Activated naive CD8-positive, alpha-beta T cell treated with anti-CD3 and anti-CD28 coated beads, Interleukin-2, amount 10 ng/mL, durations not matched to agents 7 days and 5 days (primary cell): ENCODE results near the gene ADGRG6. TPM values are rescaled to one million over a fixed set of nuclear protein-coding genes. Genes with fewer than 3 reads are reported as not detected.
"Not testable (repeated sequence)": the region's sequence is repeated elsewhere in the genome, so short reads cannot be mapped to it uniquely, and the experiment has no call there.

Source experiments
- ATAC-seq: fragments of 150-1000 bp; cut with Tn5 transposase; one replicate; pipeline ENCODE4 v1.10.0; 2021; ENCODE audit warnings: low read depth, moderate library complexity
- POLR2A ChIA-PET: fragments of 350-600 bp; sonication (Branson Sonifier 250); formaldehyde crosslinking; loops from one replicate; lab custom pipeline; 2021; ENCODE audit warnings: antibody characterized with exemption; lab: Charles Lee
- DNase-seq: peaks from one replicate; pipeline ENCODE4 v3.0.0; 2021
- H3K27ac Mint-ChIP-seq: one replicate; pipeline ENCODE4 v1.8.0; 2022; ENCODE audit warnings: mild to moderate bottlenecking, mixed read lengths
- H3K27me3 Mint-ChIP-seq: one replicate; pipeline ENCODE4 v1.8.0; 2022; ENCODE audit warnings: mild to moderate bottlenecking, moderate library complexity, mixed read lengths
- H3K36me3 Mint-ChIP-seq: one replicate; pipeline ENCODE4 v1.8.0; 2021; ENCODE audit warnings: mild to moderate bottlenecking, mixed read lengths
- H3K4me1 Mint-ChIP-seq: one replicate; pipeline ENCODE4 v1.8.0; 2021; ENCODE audit warnings: mixed read lengths
- H3K4me3 Mint-ChIP-seq: one replicate; pipeline ENCODE4 v1.8.0; 2022; ENCODE audit warnings: mild to moderate bottlenecking, moderate library complexity, mixed read lengths
- H3K9me3 Mint-ChIP-seq: one replicate; pipeline ENCODE4 v1.8.0; 2021; ENCODE audit warnings: mixed read lengths
- total RNA-seq, 2 experiments: library from RNA; stranded (reverse); gene quantifications; one replicate each; pipeline ENCODE4 v1.2.3, GENCODE V29; 2021

ADGRG6 gene
- total RNA-seq, 2 experiments from 2014 or later: 0.91 to 1.2 TPM

GRCh38 chr6:142429195-142429594 is 127.4 kb downstream of the ADGRG6 start:
- Mint-ChIP-seq H3K27me3 (no peaks in the 10 kb centered on the region), H3K9me3 (peaks cover 11% of the 10 kb centered on the region), H3K27ac (no peak overlapping the region), H3K36me3 (peaks cover 4% of the 10 kb centered on the region), H3K4me3 (no peak overlapping the region), H3K4me1 (no peaks in the 10 kb centered on the region)
- ATAC-seq (no peak), DNase-seq (no peak)
- POLR2A ChIA-PET: no interaction called here

GRCh38 chr6:142433419-142433818 is 131.6 kb downstream of the ADGRG6 start:
- Mint-ChIP-seq H3K27ac (no peak overlapping the region), H3K36me3 (peaks cover under 1% of the 10 kb centered on the region), H3K9me3 (peaks cover 2% of the 10 kb centered on the region), H3K4me1 (no peaks in the 10 kb centered on the region), H3K4me3 (no peak overlapping the region), H3K27me3 (no peaks in the 10 kb centered on the region)
- DNase-seq (no peak), ATAC-seq (no peak)
- POLR2A ChIA-PET: no interaction called here

GRCh38 chr6:142438898-142439297 is 137.1 kb downstream of the ADGRG6 start:
- no peaks in the 10 kb centered on the region for H3K9me3 Mint-ChIP-seq
- POLR2A ChIA-PET: no interaction called here
- H3K27ac Mint-ChIP-seq: no peak overlapping the region
- H3K4me1 Mint-ChIP-seq: no peaks in the 10 kb centered on the region
- ATAC-seq (no peak), DNase-seq (no peak)
- H3K4me3 Mint-ChIP-seq: no peak overlapping the region
- H3K36me3 Mint-ChIP-seq: no peaks in the 10 kb centered on the region
- H3K27me3 Mint-ChIP-seq: no peaks in the 10 kb centered on the region

GRCh38 chr6:142440600-142441293 is 138.9 kb downstream of the ADGRG6 start:
- Mint-ChIP-seq H3K27me3 (no peaks in the 10 kb centered on the region), H3K27ac (no peak overlapping the region), H3K4me1 (no peaks in the 10 kb centered on the region), H3K9me3 (no peaks in the 10 kb centered on the region), H3K36me3 (no peaks in the 10 kb centered on the region), H3K4me3 (no peak overlapping the region)
- ATAC-seq (no peak), DNase-seq (no peak)
- POLR2A ChIA-PET: no interaction called here

GRCh38 chr6:142441716-142442115 is 139.9 kb downstream of the ADGRG6 start:
- no peaks in the 10 kb centered on the region for H3K4me1 Mint-ChIP-seq
- no peaks in the 10 kb centered on the region for H3K9me3 Mint-ChIP-seq
- POLR2A ChIA-PET: no interaction called here
- DNase-seq (no peak), ATAC-seq (no peak)
- H3K4me3 Mint-ChIP-seq: no peak overlapping the region
- H3K27ac Mint-ChIP-seq: no peak overlapping the region
- no peaks in the 10 kb centered on the region for H3K27me3 Mint-ChIP-seq
- H3K36me3 Mint-ChIP-seq: no peaks in the 10 kb centered on the region

- ATAC-seq: no peak
- Mint-ChIP-seq H3K27me3 (peaks cover 3% of the 10 kb centered on the region), H3K9me3 (no peaks in the 10 kb centered on the region), H3K4me1 (no peaks in the 10 kb centered on the region), H3K27ac (no peak overlapping the region), H3K4me3 (no peak overlapping the region), H3K36me3 (no peaks in the 10 kb centered on the region)
- DNase-seq: no peak
- POLR2A ChIA-PET: no interaction called here
Measured at GRCh38 chr6:142443102-142443501, 141.3 kb downstream of the ADGRG6 start.

DNA sequence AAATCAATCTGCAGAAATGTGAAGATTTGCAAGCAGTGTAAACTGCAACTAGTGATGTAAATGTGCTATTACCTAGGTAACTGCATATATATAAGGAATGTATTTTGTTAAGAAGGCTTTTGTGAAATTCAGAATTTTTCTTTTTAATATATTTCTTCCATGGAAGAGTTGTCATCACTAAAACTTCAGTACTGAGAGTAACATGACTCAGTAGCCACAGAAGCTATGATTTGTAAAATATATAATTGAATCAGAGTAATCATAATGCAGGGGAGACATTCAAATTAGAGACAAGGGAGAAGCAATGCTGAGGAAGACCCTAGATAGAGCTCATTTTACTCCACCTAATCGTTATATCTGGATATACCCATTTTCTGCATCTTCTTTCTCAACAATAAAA is 141.7 kb downstream of the ADGRG6 start:
- no peak for ATAC-seq
- H3K27me3 Mint-ChIP-seq: peaks cover 3% of the 10 kb centered on the region
- H3K27ac Mint-ChIP-seq: no peak overlapping the region
- no peaks in the 10 kb centered on the region for H3K36me3 Mint-ChIP-seq
- DNase-seq: no peak
- POLR2A ChIA-PET: no interaction called here
- H3K4me1 Mint-ChIP-seq: no peaks in the 10 kb centered on the region
- no peak overlapping the region for H3K4me3 Mint-ChIP-seq
- H3K9me3 Mint-ChIP-seq: no peaks in the 10 kb centered on the region

- Mint-ChIP-seq H3K4me3 (no peak overlapping the region), H3K36me3 (no peaks in the 10 kb centered on the region), H3K4me1 (no peaks in the 10 kb centered on the region), H3K27me3 (peaks cover 3% of the 10 kb centered on the region), H3K27ac (no peak overlapping the region), H3K9me3 (no peaks in the 10 kb centered on the region)
- DNase-seq (no peak), ATAC-seq (no peak)
- POLR2A ChIA-PET: no interaction called here
Measured at GRCh38 chr6:142444376-142444775, 142.6 kb downstream of the ADGRG6 start.

GRCh38 chr6:142444881-142445301 is 143.1 kb downstream of the ADGRG6 start:
- ATAC-seq (no peak), DNase-seq (no peak)
- Mint-ChIP-seq H3K27ac (no peak overlapping the region), H3K4me3 (no peak overlapping the region), H3K9me3 (no peaks in the 10 kb centered on the region), H3K36me3 (no peaks in the 10 kb centered on the region), H3K4me1 (no peaks in the 10 kb centered on the region), H3K27me3 (peaks cover 3% of the 10 kb centered on the region)
- POLR2A ChIA-PET: no interaction called here

DNA sequence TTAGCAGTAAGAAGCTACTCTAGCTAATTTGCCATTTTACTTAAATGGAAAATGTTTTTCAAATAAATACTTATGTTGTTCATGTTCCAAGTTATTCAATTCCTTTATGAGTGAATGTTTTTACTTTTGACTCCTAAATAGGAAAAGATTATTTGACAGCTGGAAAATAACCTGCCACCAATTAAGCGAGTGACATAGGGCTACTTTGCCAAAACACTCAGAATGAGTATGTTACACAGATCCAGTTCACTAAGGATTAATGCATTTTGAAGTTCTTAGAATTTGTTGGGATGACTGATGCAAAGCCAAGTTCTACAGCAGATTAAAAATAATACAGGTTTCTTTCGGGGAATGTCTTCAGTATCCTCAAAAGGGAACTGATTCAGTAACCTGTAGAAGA is 144.4 kb downstream of the ADGRG6 start:
- H3K4me1 Mint-ChIP-seq: no peaks in the 10 kb centered on the region
- H3K36me3 Mint-ChIP-seq: no peaks in the 10 kb centered on the region
- DNase-seq: no peak
- no peak for ATAC-seq
- H3K27ac Mint-ChIP-seq: no peak overlapping the region
- H3K4me3 Mint-ChIP-seq: no peak overlapping the region
- POLR2A ChIA-PET: no interaction called here
- no peaks in the 10 kb centered on the region for H3K9me3 Mint-ChIP-seq
- peaks cover 3% of the 10 kb centered on the region for H3K27me3 Mint-ChIP-seq

- H3K9me3 Mint-ChIP-seq: no peaks in the 10 kb centered on the region
- H3K4me1 Mint-ChIP-seq: no peaks in the 10 kb centered on the region
- H3K4me3 Mint-ChIP-seq: no peak overlapping the region
- no peak for DNase-seq
- H3K27ac Mint-ChIP-seq: no peak overlapping the region
- no peaks in the 10 kb centered on the region for H3K36me3 Mint-ChIP-seq
- H3K27me3 Mint-ChIP-seq: peaks cover 3% of the 10 kb centered on the region
- POLR2A ChIA-PET: no interaction called here
- ATAC-seq: no peak
Measured at GRCh38 chr6:142446576-142446975, 144.8 kb downstream of the ADGRG6 start.

- DNase-seq (no peak), ATAC-seq (no peak)
- Mint-ChIP-seq H3K27me3 (peaks cover 3% of the 10 kb centered on the region), H3K4me1 (no peaks in the 10 kb centered on the region), H3K27ac (no peak overlapping the region), H3K9me3 (no peaks in the 10 kb centered on the region), H3K4me3 (no peak overlapping the region), H3K36me3 (no peaks in the 10 kb centered on the region)
- POLR2A ChIA-PET: no interaction called here
Measured at GRCh38 chr6:142448091-142448729, 146.4 kb downstream of the ADGRG6 start.

- H3K36me3 Mint-ChIP-seq, H3K27me3 Mint-ChIP-seq, H3K4me3 Mint-ChIP-seq, H3K27ac Mint-ChIP-seq, DNase-seq, H3K9me3 Mint-ChIP-seq, POLR2A ChIA-PET, ATAC-seq, H3K4me1 Mint-ChIP-seq: not testable (repeated sequence)
Measured at GRCh38 chr6:142450856-142451255, 149.0 kb downstream of the ADGRG6 start.

DNA sequence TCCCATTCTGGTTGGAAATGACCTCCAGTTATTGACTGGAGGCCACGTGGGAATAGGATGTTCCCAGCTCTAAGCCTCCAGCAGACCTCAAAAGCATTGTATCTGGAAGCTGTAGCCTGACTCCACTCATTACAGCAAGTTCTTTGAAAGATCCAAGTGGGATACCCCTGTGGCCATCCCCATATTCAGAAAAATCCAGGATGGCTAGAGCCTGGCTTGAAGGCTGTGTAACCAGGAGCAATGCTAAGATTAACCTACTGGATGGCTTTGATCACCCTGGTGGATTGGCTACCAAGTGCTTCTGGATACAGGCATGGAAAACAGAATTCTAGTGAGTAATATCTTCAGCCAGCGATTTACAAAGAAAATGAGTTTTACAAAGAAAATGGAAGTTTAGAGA is 151.2 kb downstream of the ADGRG6 start:
- ATAC-seq (no peak), DNase-seq (no peak)
- no peaks in the 10 kb centered on the region for H3K36me3 Mint-ChIP-seq
- no peaks in the 10 kb centered on the region for H3K4me1 Mint-ChIP-seq
- no peak overlapping the region for H3K4me3 Mint-ChIP-seq
- H3K27me3 Mint-ChIP-seq: no peaks in the 10 kb centered on the region
- no peak overlapping the region for H3K27ac Mint-ChIP-seq
- POLR2A ChIA-PET: no interaction called here
- H3K9me3 Mint-ChIP-seq: no peaks in the 10 kb centered on the region
